ENCODE data around the gene CAMK1D.

DNA sequence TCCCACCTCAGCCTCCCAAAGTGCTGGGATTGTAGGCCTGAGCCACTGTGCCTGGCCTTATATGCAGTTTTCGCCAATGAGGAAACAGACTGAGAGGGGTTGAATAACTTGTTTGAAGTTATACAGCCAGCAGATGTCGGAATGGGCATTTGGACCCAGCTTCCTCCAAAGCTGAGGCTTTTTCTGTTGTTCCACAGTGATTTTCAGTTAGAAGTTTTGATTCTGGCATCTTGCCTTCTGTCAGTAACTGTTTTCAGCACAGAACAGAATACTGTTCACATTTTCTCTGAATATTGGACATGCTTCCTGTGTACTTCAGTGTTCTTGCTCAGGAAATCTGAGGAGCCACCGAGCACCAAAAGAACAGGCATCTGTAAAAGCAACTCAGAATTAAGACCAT is 287.2 kb downstream of the CAMK1D start:
- TF ChIP-seq, protein P1, sequence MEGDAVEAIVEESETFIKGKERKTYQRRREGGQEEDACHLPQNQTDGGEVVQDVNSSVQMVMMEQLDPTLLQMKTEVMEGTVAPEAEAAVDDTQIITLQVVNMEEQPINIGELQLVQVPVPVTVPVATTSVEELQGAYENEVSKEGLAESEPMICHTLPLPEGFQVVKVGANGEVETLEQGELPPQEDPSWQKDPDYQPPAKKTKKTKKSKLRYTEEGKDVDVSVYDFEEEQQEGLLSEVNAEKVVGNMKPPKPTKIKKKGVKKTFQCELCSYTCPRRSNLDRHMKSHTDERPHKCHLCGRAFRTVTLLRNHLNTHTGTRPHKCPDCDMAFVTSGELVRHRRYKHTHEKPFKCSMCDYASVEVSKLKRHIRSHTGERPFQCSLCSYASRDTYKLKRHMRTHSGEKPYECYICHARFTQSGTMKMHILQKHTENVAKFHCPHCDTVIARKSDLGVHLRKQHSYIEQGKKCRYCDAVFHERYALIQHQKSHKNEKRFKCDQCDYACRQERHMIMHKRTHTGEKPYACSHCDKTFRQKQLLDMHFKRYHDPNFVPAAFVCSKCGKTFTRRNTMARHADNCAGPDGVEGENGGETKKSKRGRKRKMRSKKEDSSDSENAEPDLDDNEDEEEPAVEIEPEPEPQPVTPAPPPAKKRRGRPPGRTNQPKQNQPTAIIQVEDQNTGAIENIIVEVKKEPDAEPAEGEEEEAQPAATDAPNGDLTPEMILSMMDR (IDR thresholded peaks at IDR 0.05) = no peak
- no peak for TF ChIP-seq POLR2A (IDR thresholded peaks at IDR 0.05)

Data from testis (tissue), 2 donors.